GM23338 (cell line): Measurements from ENCODE around the gene SLC25A11. TPM values are rescaled to one million over a fixed set of nuclear protein-coding genes. Genes with fewer than 3 reads are reported as not detected.

Experiments used
- ATAC-seq: fragments of 200-7000 bp; cut with Tn5 transposase; 3 replicates; pipeline ENCODE4 v1.9.1; 2020
- DNase-seq: peaks from one replicate; pipeline ENCODE4 v3.0.0-alpha.2; 2015; ENCODE audit warnings: low spot score
- H2AFZ ChIP-seq: fragments of 200-600 bp; sonication (generic); 2 replicates; pipeline ENCODE4 v1.8.0; 2016; ENCODE audit warnings: antibody characterized with exemption, mild to moderate bottlenecking, moderate library complexity
- H3F3A ChIP-seq: fragments of 200-600 bp; sonication (generic); replicated peaks from 2 replicates; pipeline ENCODE4 v1.8.0; 2017; ENCODE audit warnings: antibody characterized with exemption, mixed run types, low read depth
- H3K27ac ChIP-seq: fragments of 200-600 bp; sonication (generic); 2 replicates; pipeline ENCODE4 v1.6.1; 2016; ENCODE audit warnings: low read depth
- H3K27me3 ChIP-seq: fragments of 200-600 bp; sonication (generic); 2 replicates; pipeline ENCODE4 v1.8.0; 2016; ENCODE audit warnings: mild to moderate bottlenecking, mixed run types, moderate library complexity; ENCODE audit not compliant: insufficient read depth
- H3K36me3 ChIP-seq: fragments of 200-600 bp; sonication (generic); 2 replicates; pipeline ENCODE4 v1.8.0; 2016; ENCODE audit warnings: mild to moderate bottlenecking; ENCODE audit not compliant: insufficient read depth
- H3K4me1 ChIP-seq: fragments of 200-600 bp; sonication (generic); 2 replicates; pipeline ENCODE4 v1.8.0; 2016; ENCODE audit warnings: mild to moderate bottlenecking, moderate library complexity; ENCODE audit not compliant: insufficient read depth
- H3K4me2 ChIP-seq: fragments of 200-600 bp; sonication (generic); 2 replicates; pipeline ENCODE4 v1.7.1; 2017; ENCODE audit warnings: mixed run types
- H3K4me3 ChIP-seq: fragments of 200-600 bp; sonication (generic); 2 replicates; pipeline ENCODE4 v1.6.1; 2016; ENCODE audit warnings: mixed run types
- H3K79me2 ChIP-seq: fragments of 200-600 bp; sonication (generic); replicated peaks from 2 replicates; pipeline ENCODE4 v1.8.0; 2017; ENCODE audit warnings: mild to moderate bottlenecking; ENCODE audit not compliant: insufficient read depth
- H3K9me2 ChIP-seq: fragments of 200-600 bp; sonication (generic); 2 replicates; pipeline ENCODE4 v1.8.0; 2017; ENCODE audit not compliant: insufficient read depth
- H4K20me1 ChIP-seq: fragments of 200-600 bp; sonication (generic); replicated peaks from 2 replicates; pipeline ENCODE4 v1.8.0; 2017; ENCODE audit warnings: mild to moderate bottlenecking; ENCODE audit not compliant: insufficient read depth
- H3K27ac Mint-ChIP-seq: 2 replicates; pipeline ENCODE4 v1.8.0; 2020; ENCODE audit warnings: inconsistent platforms, mild to moderate bottlenecking, moderate library complexity, mixed read lengths
- H3K27me3 Mint-ChIP-seq: 3 replicates; pipeline ENCODE4 v1.8.0; 2022; ENCODE audit warnings: low read depth, mild to moderate bottlenecking, moderate library complexity, mixed read lengths, inconsistent platforms; ENCODE audit not compliant: insufficient read depth, poor library complexity
- H3K36me3 Mint-ChIP-seq: 3 replicates; pipeline ENCODE4 v1.8.0; 2021; ENCODE audit warnings: low read depth, mild to moderate bottlenecking, inconsistent platforms, moderate library complexity, mixed read lengths
- H3K4me1 Mint-ChIP-seq: 3 replicates; pipeline ENCODE4 v1.8.0; 2020; ENCODE audit warnings: mild to moderate bottlenecking, inconsistent platforms, mixed read lengths
- H3K4me3 Mint-ChIP-seq: 3 replicates; pipeline ENCODE4 v1.8.0; 2021; ENCODE audit warnings: moderate library complexity, mild to moderate bottlenecking, inconsistent platforms, mixed read lengths
- H3K9me3 Mint-ChIP-seq: 3 replicates; pipeline ENCODE4 v1.8.0; 2020; ENCODE audit warnings: moderate library complexity, mild to moderate bottlenecking, inconsistent platforms, mixed read lengths
- CREB1 ChIP-seq: fragments of 250-450 bp; sonication (Bioruptor Pico); IDR thresholded peaks from 2 replicates; pipeline ENCODE4 v1.5.0; 2020; ENCODE audit warnings: low read depth, mild to moderate bottlenecking, moderate library complexity
- CTCF ChIP-seq, 2 experiments: fragments of 200-600 bp in 1 of 2; sonication (generic) in 1 of 2; conservative IDR thresholded peaks; 2 replicates each; pipeline versions ENCODE4 v1.5.1 to v1.6.1; 2016 to 2017; ENCODE audit warnings: antibody characterized with exemption in 2 of 2, low read depth in 2 of 2, mild to moderate bottlenecking in 2 of 2, moderate library complexity in 1 of 2
- ETS1 ChIP-seq: IDR thresholded peaks from 2 replicates; pipeline ENCODE4 v1.6.1; 2016; ENCODE audit warnings: antibody characterized with exemption
- EZH2 ChIP-seq: fragments of 200-600 bp; sonication (generic); IDR thresholded peaks from one replicate; pipeline ENCODE4 v1.8.0; 2017; ENCODE audit warnings: antibody characterized with exemption, mild to moderate bottlenecking, low read depth; ENCODE audit not compliant: unreplicated experiment
- EZH2phosphoT487 ChIP-seq: fragments of 200-600 bp; sonication (generic); IDR thresholded peaks from one replicate; pipeline ENCODE4 v1.8.1; 2018; ENCODE audit warnings: antibody characterized with exemption; ENCODE audit not compliant: unreplicated experiment
- JUNB ChIP-seq: IDR thresholded peaks from one replicate; pipeline ENCODE4 v1.6.1; 2016; ENCODE audit warnings: antibody characterized with exemption; ENCODE audit not compliant: unreplicated experiment
- NANOG ChIP-seq: IDR thresholded peaks from 2 replicates; pipeline ENCODE4 v1.6.1; 2016; ENCODE audit warnings: antibody characterized with exemption, borderline replicate concordance
- POLR2AphosphoS5 ChIP-seq: IDR thresholded peaks from 2 replicates; pipeline ENCODE4 v1.6.1; 2016; ENCODE audit warnings: antibody characterized with exemption, low read depth
- REST ChIP-seq: IDR thresholded peaks from one replicate; pipeline ENCODE4 v1.6.1; 2018; ENCODE audit warnings: antibody characterized with exemption; ENCODE audit not compliant: unreplicated experiment
- STAT1 ChIP-seq: IDR thresholded peaks from one replicate; pipeline ENCODE4 v1.6.1; 2016; ENCODE audit warnings: antibody characterized with exemption; ENCODE audit not compliant: unreplicated experiment
- ZNF114 ChIP-seq: fragments of 250-450 bp; sonication (Bioruptor Pico); IDR thresholded peaks from 2 replicates; pipeline ENCODE4 v1.5.0; 2020; ENCODE audit warnings: mild to moderate bottlenecking, moderate library complexity
- ZNF331 ChIP-seq: fragments of 250-450 bp; sonication (Bioruptor Pico); IDR thresholded peaks from 2 replicates; pipeline ENCODE4 v1.5.0; 2020; ENCODE audit warnings: low read depth, mild to moderate bottlenecking, moderate library complexity
- ZNF462 ChIP-seq: fragments of 250-450 bp; sonication (Bioruptor Pico); IDR thresholded peaks from 2 replicates; pipeline ENCODE4 v1.5.0; 2020; ENCODE audit warnings: mild to moderate bottlenecking, moderate library complexity
- polyA plus RNA-seq: library from polyadenylated mRNA; unstranded; fragments of >200 nt; fragmentation: Nextera tagmentation; extraction: Ambion mirVana; gene quantifications from 2 replicates; pipeline ENCODE4 v1.2.1, GENCODE V29; 2016
- total RNA-seq: library from RNA; depleted of rRNA; stranded (reverse); fragments of >200 nt; shearing (Covaris generic); gene quantifications from 2 replicates; pipeline ENCODE4 v1.2.3, GENCODE V29; 2014

SLC25A11 gene
- total and polyA plus RNA-seq, 2 experiments from 2014 or later = 37.8 to 73.6 TPM

- Histone ChIP-seq H3F3A (peaks cover 40% of the 10 kb centered on the region), H3K36me3 (peaks cover 20% of the 10 kb centered on the region), H3K4me2 (peak within 1 kb of the TSS; percentile 96), H3K27me3 (no peaks in the 10 kb centered on the region), H3K4me1 (peaks cover 43% of the 10 kb centered on the region), H3K27ac (peak within 1 kb of the TSS; percentile 100), H3K4me3 (peak within 1 kb of the TSS; percentile 96), H4K20me1 (peaks cover 22% of the 10 kb centered on the region), H2AFZ (no peak within 1 kb of the TSS), H3K79me2 (peaks cover 39% of the 10 kb centered on the region), H3K9me2 (no peaks in the 10 kb centered on the region)
- peaks cover 43% of the 10 kb centered on the region for H3K36me3 Mint-ChIP-seq
- H3K4me1 Mint-ChIP-seq = peaks cover 45% of the 10 kb centered on the region
- H3K27ac Mint-ChIP-seq = peak within 1 kb of the TSS; percentile 98
- no peaks in the 10 kb centered on the region; the same call in 2 of the 3 replicates for H3K9me3 Mint-ChIP-seq
- peak; percentile 52; the same call in 1 of the 2 replicates for TF ChIP-seq ETS1
- no peak for TF ChIP-seq NANOG
- no peak for TF ChIP-seq ZNF462 (CRISPR knock-in tag)
- TF ChIP-seq CTCF (conservative IDR thresholded peaks at IDR 0.05; ENCODE audit: low read depth in 2 of 2) = no peak
- TF ChIP-seq CREB1 (CRISPR knock-in tag) = no peak
- no peak for TF ChIP-seq ZNF331
- peak; percentile 19 for TF ChIP-seq REST
- TF ChIP-seq JUNB = no peak
- TF ChIP-seq STAT1 = no peak
- TF ChIP-seq POLR2AphosphoS5 = peak; percentile 79
- TF ChIP-seq EZH2phosphoT487 = no peak
- TF ChIP-seq ZNF114 (CRISPR knock-in tag) = no peak
- TF ChIP-seq EZH2 = no peak
- H3K4me3 Mint-ChIP-seq = peak within 1 kb of the TSS; percentile 92
- H3K27me3 Mint-ChIP-seq = peaks cover 40% of the 10 kb centered on the region
- DNase-seq (peak; percentile 93), ATAC-seq (peak; percentile 13)
These were observed 8.5 kb upstream of the SLC25A11 start, which contains the start of gene PFN1 for GRCh38 chr17:4948166-4948930. PFN1 (minus strand) TSS chr17:4948530; CDS start chr17:4948394, 136 bp downstream.
